H9 (cell line): ENCODE results near the gene NCOR2. TPM values are rescaled to one million over a fixed set of nuclear protein-coding genes. Genes with fewer than 3 reads are reported as not detected.

Source experiments
- DNase-seq: peaks from one replicate; pipeline ENCODE4 v3.0.0-alpha.2; 2017
- H2AFZ ChIP-seq: one replicate; pipeline ENCODE4 v1.6.1; 2013; ENCODE audit warnings: mild to moderate bottlenecking, low read length, control low read depth, moderate library complexity
- H2AK5ac ChIP-seq: 2 replicates; pipeline ENCODE4 v1.6.1; 2013; ENCODE audit warnings: low read length, control low read depth, mixed read lengths; ENCODE audit not compliant: insufficient read length
- H2BK120ac ChIP-seq: one replicate; pipeline ENCODE4 v1.6.1; 2013; ENCODE audit warnings: low read depth, mild to moderate bottlenecking, low read length, control low read depth, inconsistent platforms; ENCODE audit not compliant: poor library complexity, severe bottlenecking
- H2BK12ac ChIP-seq: 2 replicates; pipeline ENCODE4 v1.6.1; 2013; ENCODE audit warnings: low read length, control low read depth, mixed read lengths, low read depth; ENCODE audit not compliant: insufficient read length
- H2BK15ac ChIP-seq: 2 replicates; pipeline ENCODE4 v1.6.1; 2013; ENCODE audit warnings: low read depth, low read length, control low read depth
- H2BK20ac ChIP-seq: one replicate; pipeline ENCODE4 v1.6.1; 2013; ENCODE audit warnings: low read depth, mild to moderate bottlenecking, low read length, control low read depth, inconsistent platforms; ENCODE audit not compliant: poor library complexity, severe bottlenecking
- H2BK5ac ChIP-seq: 2 replicates; pipeline ENCODE4 v1.6.1; 2013; ENCODE audit warnings: low read length, control low read depth, mixed read lengths; ENCODE audit not compliant: insufficient read length
- H3K14ac ChIP-seq: 2 replicates; pipeline ENCODE4 v1.6.1; 2013; ENCODE audit warnings: low read length, control low read depth; ENCODE audit not compliant: insufficient read depth
- H3K18ac ChIP-seq: 2 replicates; pipeline ENCODE4 v1.6.1; 2013; ENCODE audit warnings: low read depth, mild to moderate bottlenecking, mixed read lengths, low read length, control low read depth; ENCODE audit not compliant: insufficient read length
- H3K23ac ChIP-seq: 2 replicates; pipeline ENCODE4 v1.6.1; 2013; ENCODE audit warnings: low read length, control low read depth, mixed read lengths, low read depth; ENCODE audit not compliant: insufficient read length
- H3K23me2 ChIP-seq: 2 replicates; pipeline ENCODE4 v1.6.1; 2013; ENCODE audit warnings: low read depth, mild to moderate bottlenecking, mixed read lengths, low read length, control low read depth; ENCODE audit not compliant: insufficient read length, poor library complexity, severe bottlenecking
- H3K27ac ChIP-seq: 2 replicates; pipeline ENCODE4 v1.5.1; 2013; ENCODE audit warnings: low read length, control low read depth, mixed read lengths, low read depth; ENCODE audit not compliant: insufficient read length
- H3K27me3 ChIP-seq: 2 replicates; pipeline ENCODE4 v1.6.1; 2013; ENCODE audit warnings: low read length, control low read depth, inconsistent platforms; ENCODE audit not compliant: insufficient read depth
- H3K4ac ChIP-seq: 2 replicates; pipeline ENCODE4 v1.6.1; 2013; ENCODE audit warnings: low read depth, mild to moderate bottlenecking, control low read depth, inconsistent platforms, low read length, moderate library complexity
- H3K4me1 ChIP-seq: 2 replicates; pipeline ENCODE4 v1.6.1; 2013; ENCODE audit warnings: low read length, control low read depth, inconsistent platforms; ENCODE audit not compliant: insufficient read depth
- H3K4me2 ChIP-seq: 2 replicates; pipeline ENCODE4 v1.6.1; 2013; ENCODE audit warnings: low read length, control low read depth, mixed read lengths; ENCODE audit not compliant: insufficient read length, insufficient read depth
- H3K56ac ChIP-seq: 2 replicates; pipeline ENCODE4 v1.6.1; 2013; ENCODE audit warnings: low read depth, mild to moderate bottlenecking, mixed read lengths, low read length, control low read depth; ENCODE audit not compliant: insufficient read length
- H3K79me1 ChIP-seq: 2 replicates; pipeline ENCODE4 v1.6.1; 2013; ENCODE audit warnings: low read depth, mild to moderate bottlenecking, moderate library complexity, low read length, control low read depth, inconsistent platforms; ENCODE audit not compliant: insufficient read depth, poor library complexity, severe bottlenecking
- H3K79me2 ChIP-seq: 2 replicates; pipeline ENCODE4 v1.6.1; 2013; ENCODE audit warnings: low read length, control low read depth, inconsistent platforms; ENCODE audit not compliant: insufficient read depth
- H3K9ac ChIP-seq: 2 replicates; pipeline ENCODE4 v1.6.1; 2013; ENCODE audit warnings: low read length, control low read depth, mixed read lengths; ENCODE audit not compliant: insufficient read length; ENCODE audit errors: extremely low read depth
- H3K9me3 ChIP-seq: one replicate; pipeline ENCODE4 v1.6.1; 2013; ENCODE audit warnings: low read depth, low read length, inconsistent platforms; ENCODE audit not compliant: control insufficient read depth
- H3T11ph ChIP-seq: one replicate; pipeline ENCODE4 v1.6.1; 2013; ENCODE audit warnings: mild to moderate bottlenecking, low read length, control low read depth, inconsistent platforms
- H4K20me1 ChIP-seq: one replicate; pipeline ENCODE4 v1.6.1; 2013; ENCODE audit not compliant: control insufficient read depth, insufficient read length, insufficient read depth
- H4K5ac ChIP-seq: 2 replicates; pipeline ENCODE4 v1.6.1; 2013; ENCODE audit warnings: low read depth, mild to moderate bottlenecking, mixed read lengths, low read length, control low read depth; ENCODE audit not compliant: insufficient read length
- H4K8ac ChIP-seq: replicated peaks from 2 replicates; pipeline ENCODE4 v1.6.1; 2013; ENCODE audit warnings: low read length, control low read depth, mixed read lengths, low read depth; ENCODE audit not compliant: insufficient read length
- H4K91ac ChIP-seq: 2 replicates; pipeline ENCODE4 v1.6.1; 2013; ENCODE audit warnings: low read depth, mild to moderate bottlenecking, moderate library complexity, mixed read lengths, low read length, control low read depth; ENCODE audit not compliant: insufficient read length
- H3K27ac Mint-ChIP-seq, 3 experiments: 2 replicates in 2 of 3; 3 replicates in 1 of 3; pipeline ENCODE4 v1.8.0; 2020 to 2021; ENCODE audit warnings: mixed read lengths in 3 of 3, mild to moderate bottlenecking in 1 of 3, moderate library complexity in 1 of 3
- H3K27me3 Mint-ChIP-seq: 2 replicates; pipeline ENCODE4 v1.8.0; 2021; ENCODE audit warnings: low read depth, mild to moderate bottlenecking, moderate library complexity, mixed read lengths
- H3K36me3 Mint-ChIP-seq, 3 experiments: 2 replicates in 2 of 3; 3 replicates in 1 of 3; pipeline ENCODE4 v1.8.0; 2020 to 2021; ENCODE audit warnings: low read depth in 3 of 3, mixed read lengths in 3 of 3; ENCODE audit not compliant: insufficient read depth in 1 of 3
- H3K4me1 Mint-ChIP-seq, 2 experiments: 2 replicates each; pipeline ENCODE4 v1.8.0; 2020; ENCODE audit warnings: mixed read lengths in 2 of 2
- H3K4me3 Mint-ChIP-seq, 2 experiments: 2 replicates in 1 of 2; 3 replicates in 1 of 2; pipeline ENCODE4 v1.8.0; 2020 to 2021; ENCODE audit warnings: mild to moderate bottlenecking in 2 of 2, mixed read lengths in 2 of 2, moderate library complexity in 1 of 2
- H3K9me3 Mint-ChIP-seq, 2 experiments: 2 replicates in 1 of 2; 3 replicates in 1 of 2; pipeline ENCODE4 v1.8.0; 2020; ENCODE audit warnings: mild to moderate bottlenecking in 2 of 2, mixed read lengths in 2 of 2, moderate library complexity in 1 of 2
- WGBS: extraction: QIAGEN DNeasy Blood & Tissue Kit; methylation state at CpG from one replicate; pipeline ENCODE4 v1.1.7; 2013; ENCODE audit warnings: missing lambda C conversion rate, low lambda C conversion rate, mixed read lengths; ENCODE audit not compliant: insufficient read length; ENCODE audit errors: extremely low coverage; 5-methylcytosine and 5-hydroxymethylcytosine counted together
- total RNA-seq: library from RNA; stranded (reverse); gene quantifications from 2 replicates; pipeline ENCODE4 v1.2.1, GENCODE V29; 2021
- TF ChIP-seq, protein P1 (sequence below): fragments of 200-600 bp; sonication (generic); conservative IDR thresholded peaks from 3 replicates; pipeline ENCODE4 v1.8.0; 2021; ENCODE audit warnings: antibody characterized with exemption, mild to moderate bottlenecking

NCOR2 gene
- total RNA-seq, 1 experiment from 2014 or later, result 226 TPM

DNA sequence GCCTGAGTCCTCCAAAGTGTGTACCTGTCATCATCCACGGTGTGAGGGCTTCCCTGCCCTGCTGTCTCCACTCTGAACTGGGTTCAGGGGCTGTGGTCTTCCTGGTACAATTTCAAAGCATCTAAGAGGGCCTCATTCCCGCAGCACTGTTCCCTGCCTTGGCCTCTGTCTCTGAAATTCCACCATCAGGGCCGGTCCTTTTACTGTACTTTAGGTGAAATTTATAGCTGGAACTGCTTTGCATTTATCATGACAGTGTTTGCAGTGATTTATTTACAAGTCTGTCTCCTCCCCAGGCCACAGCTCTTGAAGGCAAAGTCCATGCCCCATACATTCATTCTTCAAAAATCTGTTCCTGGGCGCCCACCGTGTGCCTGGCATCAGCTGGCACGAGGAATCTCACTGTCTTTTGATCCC lies 36.9 kb upstream of the NCOR2 start:
- Histone ChIP-seq H2BK20ac (no peak overlapping the region), H2BK120ac (no peak overlapping the region), H3T11ph (no peak overlapping the region), H2BK12ac (no peak overlapping the region), H2AK5ac (no peak overlapping the region), H3K23me2 (no peaks in the 10 kb centered on the region), H3K79me1 (no peaks in the 10 kb centered on the region), H3K9me3 (no peaks in the 10 kb centered on the region), H3K4ac (no peak overlapping the region), H3K9ac (no peak overlapping the region), H3K27me3 (no peaks in the 10 kb centered on the region), H4K91ac (no peak overlapping the region), H4K20me1 (peaks cover 2% of the 10 kb centered on the region), H4K8ac (no peak overlapping the region), H4K5ac (no peak overlapping the region), H3K56ac (no peak overlapping the region), H3K23ac (no peak overlapping the region), H2AFZ (no peak overlapping the region), H3K14ac (no peak overlapping the region), H3K4me1 (peaks cover 2% of the 10 kb centered on the region; the same call in 1 of the 2 replicates), H3K18ac (no peak overlapping the region), H3K27ac (no peak overlapping the region), H2BK15ac (no peak overlapping the region), H3K4me2 (no peak overlapping the region), H3K79me2 (no peaks in the 10 kb centered on the region), H2BK5ac (no peak overlapping the region)
- WGBS, result no CpG with 5 or more reads among the region's 6 CpGs
- TF ChIP-seq, protein P1, sequence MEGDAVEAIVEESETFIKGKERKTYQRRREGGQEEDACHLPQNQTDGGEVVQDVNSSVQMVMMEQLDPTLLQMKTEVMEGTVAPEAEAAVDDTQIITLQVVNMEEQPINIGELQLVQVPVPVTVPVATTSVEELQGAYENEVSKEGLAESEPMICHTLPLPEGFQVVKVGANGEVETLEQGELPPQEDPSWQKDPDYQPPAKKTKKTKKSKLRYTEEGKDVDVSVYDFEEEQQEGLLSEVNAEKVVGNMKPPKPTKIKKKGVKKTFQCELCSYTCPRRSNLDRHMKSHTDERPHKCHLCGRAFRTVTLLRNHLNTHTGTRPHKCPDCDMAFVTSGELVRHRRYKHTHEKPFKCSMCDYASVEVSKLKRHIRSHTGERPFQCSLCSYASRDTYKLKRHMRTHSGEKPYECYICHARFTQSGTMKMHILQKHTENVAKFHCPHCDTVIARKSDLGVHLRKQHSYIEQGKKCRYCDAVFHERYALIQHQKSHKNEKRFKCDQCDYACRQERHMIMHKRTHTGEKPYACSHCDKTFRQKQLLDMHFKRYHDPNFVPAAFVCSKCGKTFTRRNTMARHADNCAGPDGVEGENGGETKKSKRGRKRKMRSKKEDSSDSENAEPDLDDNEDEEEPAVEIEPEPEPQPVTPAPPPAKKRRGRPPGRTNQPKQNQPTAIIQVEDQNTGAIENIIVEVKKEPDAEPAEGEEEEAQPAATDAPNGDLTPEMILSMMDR, result no peak
- Mint-ChIP-seq H3K4me1 (peaks cover 18% of the 10 kb centered on the region in 2 experiments), H3K9me3 (peaks cover 0 to 5% of the 10 kb centered on the region in 2 experiments; a peak in 2 of 5 replicates), H3K4me3 (no peak overlapping the region), H3K36me3 (peaks cover 0 to 11% (median 0%) of the 10 kb centered on the region in 3 experiments; a peak in 4 of 7 replicates), H3K27me3 (peaks cover 5% of the 10 kb centered on the region), H3K27ac (no peak overlapping the region; a peak in 1 of 7 replicates)
- no peak for DNase-seq
